NCI-H1092 treated with DMSO at 0.1 percent for 48 hours (cell line): ENCODE measurements around the gene ATRNL1.
A peak's percentile ranks its signal among the peaks of the same experiment; 100 is the strongest.

ENCODE experiments used
- DNase-seq: peaks from one replicate; lab custom pipeline; 2025; lab: John Stamatoyannopoulos, UW

ATRNL1 gene

GRCh38 chr10:115948465-115948864 lies 855.3 kb downstream of the ATRNL1 start:
- no peak for DNase-seq

GRCh38 chr10:115949282-115949844 lies 856.2 kb downstream of the ATRNL1 start:
- DNase-seq, result no peak

- DNase-seq, result no peak
Measured at GRCh38 chr10:115950320-115950719, 857.2 kb downstream of the ATRNL1 start.

- no peak for DNase-seq
Measured at GRCh38 chr10:115951242-115951641, 858.1 kb downstream of the ATRNL1 start.

GRCh38 chr10:115953281-115953680 lies 860.1 kb downstream of the ATRNL1 start:
- no peak for DNase-seq

- DNase-seq, result no peak
Measured at GRCh38 chr10:115953968-115954367, 860.8 kb downstream of the ATRNL1 start.

- DNase-seq, result no peak
Measured at GRCh38 chr10:115956225-115957011, 863.3 kb downstream of the ATRNL1 start.

- no peak for DNase-seq
Measured at GRCh38 chr10:115957012-115957399, 863.8 kb downstream of the ATRNL1 start.

GRCh38 chr10:115957786-115958442 lies 864.7 kb downstream of the ATRNL1 start:
- DNase-seq, result no peak

GRCh38 chr10:115963848-115964247 lies 870.7 kb downstream of the ATRNL1 start:
- DNase-seq, result no peak

- DNase-seq, result no peak
Measured at GRCh38 chr10:115964827-115965226, 871.7 kb downstream of the ATRNL1 start.

GRCh38 chr10:115965376-115965775 lies 872.2 kb downstream of the ATRNL1 start:
- no peak for DNase-seq

- DNase-seq, result no peak
Measured at GRCh38 chr10:115968236-115968635, 875.1 kb downstream of the ATRNL1 start.

- DNase-seq, result peak; percentile 20
Measured at GRCh38 chr10:115969591-115969990, 876.4 kb downstream of the ATRNL1 start.

- no peak for DNase-seq
Measured at GRCh38 chr10:115971921-115972320, 878.8 kb downstream of the ATRNL1 start.

- no peak for DNase-seq
Measured at GRCh38 chr10:115972426-115972825, 879.3 kb downstream of the ATRNL1 start.

- DNase-seq, result no peak
Measured at GRCh38 chr10:115974351-115974750, 881.2 kb downstream of the ATRNL1 start.

GRCh38 chr10:115974816-115975430 lies 881.8 kb downstream of the ATRNL1 start:
- no peak for DNase-seq

- no peak for DNase-seq
Measured at GRCh38 chr10:115975506-115975905, 882.3 kb downstream of the ATRNL1 start.

GRCh38 chr10:115976342-115976741 lies 883.2 kb downstream of the ATRNL1 start:
- no peak for DNase-seq

GRCh38 chr10:115977855-115978254 lies 884.7 kb downstream of the ATRNL1 start:
- DNase-seq, result no peak

- DNase-seq, result no peak
Measured at GRCh38 chr10:115979576-115979975, 886.4 kb downstream of the ATRNL1 start.

- no peak for DNase-seq
Measured at GRCh38 chr10:115980470-115980869, 887.3 kb downstream of the ATRNL1 start.
